Gastrocnemius medialis (tissue), 4 donors: Measurements from ENCODE around the gene PLCL1. TPM values are rescaled to one million over a fixed set of nuclear protein-coding genes. Genes with fewer than 3 reads are reported as not detected.

Experiments used
- ATAC-seq, 2 donors: fragments of 150-250 bp; one replicate each; pipeline ENCODE4 v1.9.1; 2016
- DNase-seq, 2 donors: peaks; one replicate each; pipeline ENCODE4 v3.0.0-alpha.2; 2019
- H3K27ac ChIP-seq, 4 donors: fragments of 200-600 bp; sonication (generic); 1 replicate in 1 of 4; 2 replicates in 3 of 4; pipeline ENCODE4 v1.5.1; 2016 to 2018; ENCODE audit warnings: mild to moderate bottlenecking in 2 of 4, moderate library complexity in 1 of 4
- H3K27me3 ChIP-seq, 3 donors: fragments of 200-600 bp; sonication (generic) in 2 of 3; 1 replicate in 1 of 3; 2 replicates in 2 of 3; pipeline versions ENCODE4 v1.5.1 to v1.6.0; 2016 to 2019; ENCODE audit warnings: mild to moderate bottlenecking in 1 of 3, moderate library complexity in 1 of 3
- H3K36me3 ChIP-seq, 2 donors: fragments of 200-600 bp; sonication (generic) in 1 of 2; one replicate each; pipeline ENCODE4 v1.5.1; 2017 to 2018
- H3K4me1 ChIP-seq, 2 donors: fragments of 200-600 bp; sonication (generic) in 1 of 2; one replicate each; pipeline ENCODE4 v1.5.1; 2016 to 2017; ENCODE audit warnings: mild to moderate bottlenecking in 2 of 2
- H3K4me3 ChIP-seq, 4 donors: fragments of 200-600 bp; sonication (generic) in 3 of 4; 1 replicate in 1 of 4; 2 replicates in 3 of 4; pipeline ENCODE4 v1.5.1; 2016 to 2019; ENCODE audit warnings: mild to moderate bottlenecking in 2 of 4
- H3K9me3 ChIP-seq, 3 donors: fragments of 200-600 bp; sonication (generic) in 2 of 3; 1 replicate in 1 of 3; 2 replicates in 2 of 3; pipeline ENCODE4 v1.5.1; 2016 to 2019
- CTCF ChIP-seq, 5 experiments: fragments of 450-650 bp in 3 of 5; fragments of 200-600 bp in 2 of 5; sonication (generic) in 2 of 5; IDR thresholded peaks in 4 of 5; conservative IDR thresholded peaks in 1 of 5; 1 replicate in 4 of 5; 2 replicates in 1 of 5; pipeline ENCODE4 v1.5.1; 2016 to 2019; ENCODE audit warnings: antibody characterized with exemption in 5 of 5, mild to moderate bottlenecking in 3 of 5, moderate library complexity in 3 of 5
- POLR2A ChIP-seq, 2 donors: fragments of 450-650 bp; IDR thresholded peaks; one replicate each; pipeline ENCODE4 v1.6.1; 2017; ENCODE audit warnings: antibody characterized with exemption in 2 of 2, mild to moderate bottlenecking in 2 of 2, moderate library complexity in 2 of 2
- in situ Hi-C, 4 donors: fragments of 200-750 bp; cut with MboI; loops; one replicate each; pipeline versions ENCODE4 v1.15.0 to v1.8.0; 2017; ENCODE audit warnings: low sequenced_read_pairs in 4 of 4
- intact Hi-C: fragments of 100-400 bp; cut with DNase I; formaldehyde crosslinking; loops from one replicate; pipeline ENCODE4 v1.15.1; 2023; ENCODE audit warnings: low total_unique reads
- total RNA-seq, 4 donors: library from RNA; depleted of rRNA; stranded (reverse); fragments of >200 nt; gene quantifications; one replicate each; pipeline versions ENCODE4 v1.1.0 to v1.2.3, GENCODE V29; 2016

The PLCL1 gene
- total RNA-seq, 4 donors from 2014 or later = 5.9 to 10.7 (median 9.8) TPM

GRCh38 chr2:197838036-197838435, 33.6 kb downstream of the PLCL1 start:
- DNase-seq (no peak), ATAC-seq (peak; percentile 63 to 65)
- Histone ChIP-seq H3K9me3 (no peaks in the 10 kb centered on the region), H3K36me3 (no peaks in the 10 kb centered on the region), H3K4me1 (peaks cover 4 to 20% of the 10 kb centered on the region in 2 donors), H3K4me3 (peak overlapping the region in 3 of 4 donors; percentile 8 to 30 (median 26)), H3K27ac (peak overlapping the region in 3 of 4 donors; percentile 2 to 25 (median 5)), H3K27me3 (no peaks in the 10 kb centered on the region)
- in situ Hi-C loops (no loop called here), intact Hi-C loops (no loop called here)
- TF ChIP-seq POLR2A (IDR thresholded peaks at IDR 0.05) (no peak), CTCF (IDR thresholded peaks at IDR 0.05 in 4 of 5, conservative IDR thresholded peaks at IDR 0.05 in 1 of 5) (no peak)

DNA sequence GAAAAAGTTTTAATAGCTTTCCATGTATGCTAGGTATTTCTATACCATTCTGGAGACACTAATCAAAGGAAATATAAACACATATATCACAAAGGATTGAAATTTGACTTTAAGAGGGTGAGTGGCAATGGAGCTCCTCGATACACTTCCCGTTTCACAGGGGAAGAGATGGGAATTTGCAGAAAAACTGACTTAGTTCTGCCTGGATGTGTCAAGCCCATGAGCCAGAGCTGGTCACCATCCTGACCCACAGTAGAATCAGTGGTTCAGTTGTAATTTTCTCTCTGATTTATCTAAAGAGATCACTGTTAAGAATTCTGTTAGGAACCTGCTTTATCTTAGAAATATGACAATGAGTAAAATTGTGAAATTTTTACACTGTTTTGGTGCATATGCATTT, 34.2 kb downstream of the PLCL1 start:
- in situ Hi-C loops (no loop called here), intact Hi-C loops (no loop called here)
- ATAC-seq (peak in 1 of 2 donors; percentile 44), DNase-seq (no peak)
- TF ChIP-seq POLR2A (IDR thresholded peaks at IDR 0.05) = no peak
- no peak for TF ChIP-seq CTCF (IDR thresholded peaks at IDR 0.05 in 4 of 5, conservative IDR thresholded peaks at IDR 0.05 in 1 of 5)
- Histone ChIP-seq H3K27ac (peak overlapping the region in 3 of 4 donors; percentile 2 to 25 (median 5)), H3K4me3 (peak overlapping the region in 2 of 4 donors; percentile 26 to 30), H3K36me3 (no peaks in the 10 kb centered on the region), H3K9me3 (no peaks in the 10 kb centered on the region), H3K27me3 (no peaks in the 10 kb centered on the region), H3K4me1 (peaks cover 4 to 20% of the 10 kb centered on the region in 2 donors)

DNA sequence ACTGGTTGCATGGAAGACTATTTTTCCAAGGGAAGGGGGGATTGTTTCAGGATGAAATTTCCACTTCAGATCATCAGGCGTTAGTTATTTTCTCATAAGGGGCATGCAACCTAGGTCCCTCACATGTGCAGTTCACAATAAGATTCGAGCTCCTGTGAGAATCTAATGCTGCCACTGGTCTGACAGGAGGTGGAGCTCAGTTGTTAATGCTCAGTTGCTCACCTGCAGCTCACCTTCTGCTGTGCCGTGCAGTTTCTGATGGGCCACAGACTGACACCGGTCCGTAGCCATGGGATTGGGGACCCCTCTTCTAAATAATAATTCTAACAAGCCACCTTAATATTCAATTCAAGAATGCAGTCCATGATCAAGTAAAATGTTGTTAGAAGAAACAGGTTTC, 34.9 kb downstream of the PLCL1 start:
- Histone ChIP-seq H3K9me3 (no peaks in the 10 kb centered on the region), H3K27me3 (no peaks in the 10 kb centered on the region), H3K4me1 (peaks cover 4 to 20% of the 10 kb centered on the region in 2 donors), H3K36me3 (no peaks in the 10 kb centered on the region), H3K27ac (no peak overlapping the region), H3K4me3 (no peak overlapping the region)
- TF ChIP-seq POLR2A (IDR thresholded peaks at IDR 0.05) (no peak), CTCF (IDR thresholded peaks at IDR 0.05 in 4 of 5, conservative IDR thresholded peaks at IDR 0.05 in 1 of 5) (no peak)
- DNase-seq = no peak
- intact Hi-C loops = no loop called here
- in situ Hi-C loops = no loop called here
- no peak for ATAC-seq

- Histone ChIP-seq H3K4me1 (peaks cover 4 to 20% of the 10 kb centered on the region in 2 donors), H3K4me3 (no peak overlapping the region), H3K27ac (no peak overlapping the region), H3K9me3 (no peaks in the 10 kb centered on the region), H3K36me3 (no peaks in the 10 kb centered on the region), H3K27me3 (no peaks in the 10 kb centered on the region)
- ATAC-seq (no peak), DNase-seq (no peak)
- TF ChIP-seq POLR2A (IDR thresholded peaks at IDR 0.05) (no peak), CTCF (IDR thresholded peaks at IDR 0.05 in 4 of 5, conservative IDR thresholded peaks at IDR 0.05 in 1 of 5) (no peak)
- intact Hi-C loops = no loop called here
- in situ Hi-C loops = no loop called here
Measured at GRCh38 chr2:197839856-197840255, 35.5 kb downstream of the PLCL1 start.

GRCh38 chr2:197846128-197846527, 41.7 kb downstream of the PLCL1 start:
- intact Hi-C loops (no loop called here), in situ Hi-C loops (no loop called here)
- H3K4me1 ChIP-seq = peaks cover 25 to 30% of the 10 kb centered on the region in 2 donors
- H3K27ac ChIP-seq = no peak overlapping the region
- TF ChIP-seq CTCF (IDR thresholded peaks at IDR 0.05 in 4 of 5, conservative IDR thresholded peaks at IDR 0.05 in 1 of 5) (no peak), POLR2A (IDR thresholded peaks at IDR 0.05) (no peak)
- H3K36me3 ChIP-seq = no peaks in the 10 kb centered on the region
- H3K9me3 ChIP-seq = no peaks in the 10 kb centered on the region
- ATAC-seq (no peak), DNase-seq (no peak)
- no peaks in the 10 kb centered on the region for H3K27me3 ChIP-seq
- no peak overlapping the region for H3K4me3 ChIP-seq
